ENCODE results near the gene ELOVL3.

GRCh38 chr10:102196893-102197292, 29.2 kb upstream of the ELOVL3 start:
- TF ChIP-seq CTCF (conservative IDR thresholded peaks at IDR 0.05; ENCODE audit: low read depth in 2 of 2) (no peak), CREB1 (CRISPR knock-in tag; IDR thresholded peaks at IDR 0.05; ENCODE audit: low read depth) (no peak), EZH2phosphoT487 (IDR thresholded peaks at IDR 0.05; ENCODE audit: unreplicated experiment) (no peak), EZH2 (IDR thresholded peaks at IDR 0.05; ENCODE audit: low read depth, unreplicated experiment) (no peak), REST (IDR thresholded peaks at IDR 0.05; ENCODE audit: unreplicated experiment) (no peak), JUNB (IDR thresholded peaks at IDR 0.05; ENCODE audit: unreplicated experiment) (no peak), POLR2AphosphoS5 (IDR thresholded peaks at IDR 0.05; ENCODE audit: low read depth) (no peak), NANOG (IDR thresholded peaks at IDR 0.05; ENCODE audit: borderline replicate concordance) (no peak)

Measured in GM23338 (cell line).